GM18508 (cell line): ENCODE measurements around the gene METTL26.

Experiments used
- ATAC-seq: cut with Tn5 transposase; IDR thresholded peaks from one replicate; pipeline ENCODE4 v1.9.1; 2021; ENCODE audit warnings: moderate number of reproducible peaks; ENCODE audit not compliant: insufficient read depth, unreplicated experiment

The METTL26 gene

DNA sequence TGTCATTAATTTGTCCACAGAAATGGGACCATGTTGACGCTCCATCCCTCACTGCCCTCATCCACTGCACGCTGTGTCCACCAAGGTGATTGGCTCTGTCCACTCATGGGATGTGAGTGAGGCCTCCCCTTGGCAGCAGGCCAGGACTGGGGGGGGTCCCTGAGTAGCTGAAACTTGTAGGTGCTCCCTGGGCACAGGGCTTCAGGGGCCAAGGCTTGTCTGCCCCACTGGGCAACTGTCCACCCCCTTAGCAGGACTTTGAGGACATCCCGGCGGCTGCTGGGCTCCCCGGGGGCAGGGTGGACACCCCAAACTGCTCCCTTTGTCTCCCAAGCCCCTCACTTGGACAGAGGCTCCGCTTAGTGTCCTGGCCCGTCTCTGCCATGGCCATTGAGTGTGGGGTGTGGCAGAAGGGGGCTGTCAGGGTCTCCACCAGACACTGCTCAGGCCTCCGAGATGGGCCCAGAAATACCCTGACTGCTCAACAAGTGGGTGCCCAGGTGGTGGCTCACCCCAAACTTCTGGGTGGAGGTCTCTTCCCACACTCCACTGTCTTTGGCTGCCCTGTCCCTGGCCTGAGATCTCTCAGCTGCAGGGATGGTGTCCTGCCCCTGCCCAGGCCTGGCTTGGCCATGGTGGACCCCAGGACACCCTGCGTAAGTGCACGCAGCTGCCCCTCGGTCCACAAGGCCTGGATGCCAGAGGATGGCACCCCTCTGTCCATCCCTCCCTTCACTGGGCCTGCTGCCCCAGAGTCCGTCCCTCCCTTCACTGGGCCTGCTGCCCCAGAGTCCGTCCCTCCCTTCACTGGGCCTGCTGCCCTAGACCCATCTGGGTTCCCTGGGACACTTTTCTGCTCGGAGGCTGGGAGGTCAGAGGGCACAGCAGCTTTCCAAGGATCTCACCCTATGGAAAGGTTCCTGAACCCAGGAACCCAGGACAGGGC lies 49.2 kb downstream of the METTL26 start:
- ATAC-seq, result no peak

DNA sequence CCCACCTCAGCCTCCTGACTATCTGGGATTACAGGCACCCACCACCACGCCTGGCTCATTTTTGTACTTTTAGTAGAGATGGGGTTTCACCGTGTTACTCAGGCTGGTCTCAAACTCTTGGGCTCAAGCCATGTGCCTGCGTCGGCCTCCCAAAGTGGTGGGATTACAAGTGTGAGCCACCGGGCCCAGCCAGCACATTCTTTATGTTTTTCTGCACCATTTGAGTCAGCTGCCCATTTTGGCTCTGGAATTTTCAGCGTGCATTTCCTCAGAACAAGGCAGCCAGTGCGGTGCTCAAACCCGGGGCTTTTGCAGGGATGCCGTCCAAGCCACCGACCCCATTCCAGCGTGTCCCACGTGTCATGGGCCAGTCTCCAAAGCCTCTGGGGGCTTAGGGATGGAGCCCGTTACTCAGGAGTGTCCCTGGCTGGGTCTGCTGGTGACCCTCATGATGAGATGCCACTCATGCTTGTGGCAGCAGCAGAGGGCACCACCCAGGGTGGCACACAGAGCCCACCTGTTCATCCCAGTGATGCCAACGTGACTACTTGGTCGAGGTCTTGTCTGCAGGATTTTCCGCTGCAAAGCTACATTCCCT lies 50.0 kb downstream of the METTL26 start:
- ATAC-seq, result no peak

DNA sequence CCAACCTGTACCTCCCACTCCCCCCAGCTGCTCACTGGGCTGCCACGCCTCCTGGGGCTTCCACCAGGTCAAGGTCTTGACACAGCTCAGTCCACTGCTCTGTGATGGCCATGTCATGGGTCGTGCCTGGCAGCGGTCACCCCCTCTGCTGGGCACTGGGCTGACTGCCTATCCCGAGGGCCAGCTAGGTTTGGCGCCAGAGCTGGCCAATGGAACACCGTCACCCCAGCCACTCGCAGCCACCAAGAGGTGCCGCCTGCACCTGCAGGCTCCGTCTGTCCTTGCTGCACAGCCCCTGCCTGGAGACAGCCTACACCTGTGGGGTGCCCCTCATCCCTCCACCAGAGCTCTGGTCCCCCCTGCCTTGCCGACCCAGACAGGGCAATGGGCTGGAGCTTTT lies 50.8 kb downstream of the METTL26 start:
- no peak for ATAC-seq
